ENCODE results near the gene KIF5B. TPM values are rescaled to one million over a fixed set of nuclear protein-coding genes. Genes with fewer than 3 reads are reported as not detected.
A peak's percentile ranks its signal among the peaks of the same experiment; 100 is the strongest.

The KIF5B gene
- total and polyA plus RNA-seq, 9 of the 15 experiments (the other 6 are each of a cell fraction or from before 2014, with no cell fraction given), result 24.4 to 94.4 (median 68.9) TPM

- TF ChIP-seq HNRNPL (IDR thresholded peaks at IDR 0.05; ENCODE audit: low read depth, low read length) (no peak), PYGO2 (tag; IDR thresholded peaks at IDR 0.05) (no peak), JUND (IDR thresholded peaks at IDR 0.05; ENCODE audit: borderline replicate concordance, low read depth, low read length) (peak; percentile 3; the same call in 1 of the 2 replicates), JUND (tag; IDR thresholded peaks at IDR 0.05; ENCODE audit: borderline replicate concordance, low read depth, low read length) (no peak), HMG20B (CRISPR knock-in tag; IDR thresholded peaks at IDR 0.05) (no peak), ESRRA (IDR thresholded peaks at IDR 0.05; ENCODE audit: borderline replicate concordance, low read depth) (no peak), TRIM24 (IDR thresholded peaks at IDR 0.05) (no peak), IRF2 (CRISPR knock-in tag; IDR thresholded peaks at IDR 0.05) (no peak), KLF13 (tag; IDR thresholded peaks at IDR 0.05; ENCODE audit: borderline replicate concordance, low read depth) (no peak), KDM4B (IDR thresholded peaks at IDR 0.05; ENCODE audit: borderline replicate concordance in 2 of 2, low read depth in 1 of 2) (no peak), MLX (CRISPR knock-in tag; conservative IDR thresholded peaks at IDR 0.05) (0 out of 4 replicates have a peak, but pooled peaks of 1 of the 2 experiments have one; percentile 78), RBM15 (IDR thresholded peaks at IDR 0.05; ENCODE audit: insufficient read depth, low read length) (no peak), TAF15 (IDR thresholded peaks at IDR 0.05; ENCODE audit: low read depth, low read length) (no peak), ZNF511 (CRISPR knock-in tag; IDR thresholded peaks at IDR 0.05) (peak; percentile 89; the same call in 1 of the 2 replicates), PHB (CRISPR knock-in tag; IDR thresholded peaks at IDR 0.05) (no peak; the same call in 1 of the 2 replicates), ESRRB (CRISPR knock-in tag; IDR thresholded peaks at IDR 0.05; ENCODE audit: borderline replicate concordance) (no peak), MITF (IDR thresholded peaks at IDR 0.05) (no peak), CTCF (IDR thresholded peaks at IDR 0.05 in 2 of 3, conservative IDR thresholded peaks at IDR 0.05 in 1 of 3; ENCODE audit: insufficient read depth in 2 of 3, low read depth in 1 of 3, low read length in 3 of 3) (no peak), RBM14 (IDR thresholded peaks at IDR 0.05; ENCODE audit: borderline replicate concordance, insufficient read depth, low read depth, low read length) (no peak), NCOA2 (IDR thresholded peaks at IDR 0.05; ENCODE audit: partially characterized antibody in 2 of 2) (no peak), TFAM (CRISPR knock-in tag; conservative IDR thresholded peaks at IDR 0.05) (no peak), GTF2A2 (tag; IDR thresholded peaks at IDR 0.05) (no peak)
Measured at GRCh38 chr10:32056136-32057035, at the start of gene KIF5B (continued).

Measured in K562 (cell line).